GM19395 (cell line): ENCODE measurements around the gene CFHR5.
"Not testable (repeated sequence)": the region's sequence is repeated elsewhere in the genome, so short reads cannot be mapped to it uniquely, and the experiment has no call there.

ENCODE experiments used
- ATAC-seq: cut with Tn5 transposase; IDR thresholded peaks from one replicate; pipeline ENCODE4 v1.9.1; 2021; ENCODE audit warnings: mild to moderate bottlenecking, moderate library complexity; ENCODE audit not compliant: unreplicated experiment

The CFHR5 gene

GRCh38 chr1:196977278-196977677 lies at the start of gene CFHR5:
Gene CFHR5, plus strand, starts transcription at chr1:196977556. Its CDS starts 109 bp downstream, at chr1:196977665.
- no peak for ATAC-seq

GRCh38 chr1:196932853-196933252 lies 44.5 kb upstream of the CFHR5 start:
- ATAC-seq: not testable (repeated sequence)

GRCh38 chr1:196933531-196934189 lies 43.7 kb upstream of the CFHR5 start:
- no peak for ATAC-seq

- ATAC-seq: not testable (repeated sequence)
These were observed 35.9 kb upstream of the CFHR5 start for GRCh38 chr1:196941474-196941873.

GRCh38 chr1:196943568-196943967 lies 33.8 kb upstream of the CFHR5 start, which contains the start of gene CFHR2:
Gene CFHR2, plus strand, starts transcription at chr1:196943738. Its CDS starts 143 bp downstream, at chr1:196943881.
- ATAC-seq: not testable (repeated sequence)

GRCh38 chr1:196951711-196952394 lies 25.5 kb upstream of the CFHR5 start:
- peak; percentile 87 for ATAC-seq

GRCh38 chr1:196954778-196955177 lies 22.6 kb upstream of the CFHR5 start:
- ATAC-seq: no peak

- ATAC-seq: no peak
These were observed 21.4 kb upstream of the CFHR5 start for GRCh38 chr1:196955926-196956325.

GRCh38 chr1:196960854-196961253 lies 16.5 kb upstream of the CFHR5 start:
- peak; percentile 64 for ATAC-seq

- no peak for ATAC-seq
These were observed 7.2 kb upstream of the CFHR5 start for GRCh38 chr1:196970182-196970581.

- ATAC-seq: no peak
These were observed 1.1 kb upstream of the CFHR5 start for GRCh38 chr1:196976278-196976677.

- ATAC-seq: no peak
These were observed 3.5 kb downstream of the CFHR5 start for GRCh38 chr1:196980859-196981258.

- ATAC-seq: not testable (repeated sequence)
These were observed 4.9 kb downstream of the CFHR5 start for GRCh38 chr1:196982247-196982646.

GRCh38 chr1:196991919-196992651 lies 14.7 kb downstream of the CFHR5 start:
- not testable (repeated sequence) for ATAC-seq

- ATAC-seq: no peak
These were observed 16.6 kb downstream of the CFHR5 start for GRCh38 chr1:196993916-196994315.

GRCh38 chr1:196997423-196997822 lies 20.1 kb downstream of the CFHR5 start:
- no peak for ATAC-seq

GRCh38 chr1:197001828-197002227 lies 24.5 kb downstream of the CFHR5 start:
- no peak for ATAC-seq

- ATAC-seq: no peak
These were observed 25.8 kb downstream of the CFHR5 start for GRCh38 chr1:197003132-197003531.

GRCh38 chr1:197008861-197009260 lies 31.5 kb downstream of the CFHR5 start:
- ATAC-seq: no peak

- no peak for ATAC-seq
These were observed 34.3 kb downstream of the CFHR5 start for GRCh38 chr1:197011614-197012013.

- no peak for ATAC-seq
These were observed 35.9 kb downstream of the CFHR5 start for GRCh38 chr1:197013234-197013633.

- no peak for ATAC-seq
These were observed 39.4 kb downstream of the CFHR5 start for GRCh38 chr1:197016751-197017150.
